Amygdala (tissue), 56 donors: Measurements from ENCODE around the gene PBXIP1.
"Not testable (repeated sequence)": the region's sequence is repeated elsewhere in the genome, so short reads cannot be mapped to it uniquely, and the experiment has no call there.

Source experiments
- DNase-seq, 56 donors: peaks; one replicate each; lab custom pipeline; 2025; lab: John Stamatoyannopoulos, UW

PBXIP1 gene

GRCh38 chr1:154996966-154997701 is 41.2 kb upstream of the PBXIP1 start:
- no peak for DNase-seq

DNA sequence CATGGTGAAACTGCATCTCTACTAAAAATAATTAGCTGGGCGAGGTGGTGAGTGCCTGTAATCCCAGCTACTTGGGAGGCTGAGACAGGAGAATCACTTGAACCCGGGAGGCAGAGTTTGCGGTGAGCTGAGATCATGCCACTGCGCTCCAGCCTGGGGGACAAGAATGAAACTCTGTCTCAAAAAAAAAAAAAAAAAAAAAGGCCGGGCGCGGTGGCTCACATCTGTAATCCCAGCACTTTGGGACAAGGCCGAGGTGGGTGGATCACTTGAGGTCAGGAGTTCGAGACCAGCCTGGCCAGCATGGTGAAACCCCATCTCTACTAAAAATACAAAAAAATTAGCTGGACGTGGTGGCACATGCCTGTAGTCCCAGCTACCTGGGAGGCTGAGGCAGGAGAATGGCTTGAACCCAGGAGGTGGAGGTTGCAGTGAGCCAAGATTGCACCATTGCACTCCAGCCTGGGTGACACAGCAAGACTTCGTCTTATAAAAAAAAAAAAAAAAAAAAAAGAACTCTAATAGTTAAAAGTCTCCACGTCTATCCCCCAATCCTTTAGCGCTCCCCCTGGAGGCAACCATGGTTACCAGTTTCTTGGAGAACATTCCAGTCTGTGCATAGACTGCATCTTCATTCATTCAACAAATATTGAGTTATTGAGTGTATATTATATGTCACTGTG is 39.5 kb upstream of the PBXIP1 start:
- peak in 7 of 56 donors; percentile 10 to 44 (median 22) for DNase-seq

GRCh38 chr1:154994591-154994990 is 38.7 kb upstream of the PBXIP1 start:
- no peak for DNase-seq

DNA sequence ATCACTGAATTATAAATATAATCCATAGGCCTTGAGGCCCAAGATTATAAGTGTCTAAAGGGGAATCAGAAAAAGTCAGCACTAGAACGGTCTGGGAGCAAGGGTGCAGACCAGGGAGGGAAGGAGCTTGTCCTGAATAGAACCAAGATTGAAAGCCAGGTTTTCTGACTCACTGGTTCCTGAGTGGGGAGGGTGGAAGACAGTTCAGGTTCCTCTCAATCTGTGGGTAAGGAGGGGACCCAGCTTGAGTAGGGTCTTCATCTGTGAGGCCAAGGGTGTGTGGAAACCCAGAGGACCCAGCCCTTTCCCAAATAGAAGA is 38.3 kb upstream of the PBXIP1 start:
- DNase-seq, result no peak

- DNase-seq, result no peak
Measured at GRCh38 chr1:154993572-154994268, 37.8 kb upstream of the PBXIP1 start, which contains the start of gene LENEP. LENEP (plus strand) TSS chr1:154993586; CDS start chr1:154993608, 22 bp downstream.

- no peak for DNase-seq
Measured at GRCh38 chr1:154992721-154993571, 37.0 kb upstream of the PBXIP1 start.

DNA sequence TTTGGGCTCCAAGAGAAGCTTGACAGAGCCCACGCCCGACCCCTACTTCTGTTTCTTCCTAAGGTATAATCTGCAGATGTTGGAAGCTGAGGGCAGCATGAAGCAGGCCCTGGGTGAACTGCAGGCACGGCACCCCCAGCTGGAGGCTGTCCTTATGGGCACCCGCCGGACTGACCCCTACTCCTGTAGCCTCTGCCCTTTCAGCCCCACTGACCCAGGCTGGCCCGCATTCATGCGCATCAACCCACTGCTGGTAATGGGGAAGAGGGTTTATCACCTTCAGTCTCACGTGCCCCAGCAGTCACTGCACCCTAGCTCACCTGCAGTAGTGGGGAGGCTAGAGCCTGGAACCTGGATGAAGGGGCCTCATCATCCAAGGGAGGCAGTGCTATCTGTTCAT is 34.4 kb upstream of the PBXIP1 start:
- DNase-seq, result no peak

GRCh38 chr1:154989195-154989860 is 33.4 kb upstream of the PBXIP1 start:
- no peak for DNase-seq

DNA sequence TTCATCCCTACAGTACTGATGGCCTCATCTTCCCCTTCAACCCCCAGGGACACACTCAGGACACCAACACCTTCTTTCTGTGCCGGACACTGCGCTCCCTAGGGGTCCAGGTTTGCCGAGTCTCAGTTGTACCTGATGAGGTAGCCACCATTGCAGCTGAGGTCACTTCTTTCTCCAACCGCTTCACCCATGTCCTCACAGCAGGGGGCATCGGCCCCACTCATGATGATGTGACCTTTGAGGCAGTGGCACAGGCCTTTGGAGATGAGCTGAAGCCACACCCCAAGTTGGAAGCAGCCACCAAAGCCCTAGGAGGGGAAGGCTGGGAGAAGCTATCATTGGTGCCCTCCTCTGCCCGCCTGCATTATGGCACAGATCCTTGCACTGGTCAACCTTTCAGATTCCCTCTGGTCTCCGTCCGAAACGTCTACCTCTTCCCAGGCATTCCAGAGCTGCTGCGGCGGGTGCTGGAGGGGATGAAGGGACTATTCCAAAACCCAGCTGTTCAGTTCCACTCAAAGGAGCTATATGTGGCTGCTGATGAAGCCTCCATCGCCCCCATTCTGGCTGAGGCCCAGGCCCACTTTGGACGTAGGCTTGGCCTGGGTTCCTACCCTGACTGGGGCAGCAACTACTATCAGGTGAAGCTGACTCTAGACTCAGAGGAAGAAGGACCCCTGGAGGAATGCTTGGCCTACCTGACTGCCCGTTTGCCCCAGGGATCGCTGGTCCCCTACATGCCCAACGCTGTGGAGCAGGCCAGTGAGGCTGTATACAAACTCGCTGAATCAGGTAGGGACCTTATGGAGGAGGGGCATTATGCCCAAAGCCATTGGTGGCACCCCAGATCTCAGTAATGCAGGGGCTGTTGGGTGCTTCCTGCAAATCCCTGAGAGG is 32.4 kb upstream of the PBXIP1 start:
- no peak for DNase-seq

- DNase-seq, result no peak
Measured at GRCh38 chr1:154987326-154987725, 31.4 kb upstream of the PBXIP1 start.

DNA sequence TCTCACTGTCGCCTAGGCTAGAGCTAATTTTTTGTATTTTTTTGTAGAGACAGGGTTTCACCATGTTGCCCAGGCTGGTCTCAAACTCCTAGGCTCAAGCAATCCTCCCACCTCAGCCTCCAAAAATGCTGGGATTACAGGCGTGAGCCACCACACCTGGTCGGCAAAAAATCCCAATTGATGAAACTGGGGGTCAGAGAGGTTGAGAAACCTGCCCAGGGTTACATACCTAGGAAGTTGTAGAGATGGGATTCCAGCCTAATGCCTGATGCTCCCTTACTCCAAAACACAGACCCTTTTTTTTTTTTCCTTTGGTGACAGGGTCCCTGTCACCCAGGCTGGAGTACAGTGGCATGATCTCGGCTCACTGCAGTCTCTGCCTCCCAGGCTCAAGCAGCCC is 30.8 kb upstream of the PBXIP1 start:
- not testable (repeated sequence) for DNase-seq

- DNase-seq, result no peak
Measured at GRCh38 chr1:154983776-154984466, 28.0 kb upstream of the PBXIP1 start.

- peak; percentile 50 to 99 (median 94) for DNase-seq
Measured at GRCh38 chr1:154982897-154983648, 27.2 kb upstream of the PBXIP1 start, which contains the start of gene FLAD1. FLAD1 (plus strand) TSS chr1:154983344; CDS start chr1:154983695, 351 bp downstream.

- DNase-seq, result no peak
Measured at GRCh38 chr1:154982341-154982740, 26.4 kb upstream of the PBXIP1 start.

- DNase-seq, result no peak
Measured at GRCh38 chr1:154978360-154978759, 22.5 kb upstream of the PBXIP1 start.

- not testable (repeated sequence) for DNase-seq
Measured at GRCh38 chr1:154977762-154978161, 21.9 kb upstream of the PBXIP1 start.

- DNase-seq, result peak in 14 of 56 donors; percentile 10 to 45 (median 20)
Measured at GRCh38 chr1:154975409-154976059, 19.6 kb upstream of the PBXIP1 start.
